NCI-H146 treated with DMSO at 0.1 percent for 48 hours (cell line): ENCODE data around the gene MTCL1.

Source experiments
- DNase-seq: peaks from one replicate; lab custom pipeline; 2025; ENCODE audit not compliant: unreplicated experiment; lab: John Stamatoyannopoulos, UW

MTCL1 gene

GRCh38 chr18:8705238-8705960 lies at the start of gene MTCL1:
MTCL1 (plus strand) TSS chr18:8705556; CDS start chr18:8705661, 105 bp downstream.
- DNase-seq: peak; percentile 74

DNA sequence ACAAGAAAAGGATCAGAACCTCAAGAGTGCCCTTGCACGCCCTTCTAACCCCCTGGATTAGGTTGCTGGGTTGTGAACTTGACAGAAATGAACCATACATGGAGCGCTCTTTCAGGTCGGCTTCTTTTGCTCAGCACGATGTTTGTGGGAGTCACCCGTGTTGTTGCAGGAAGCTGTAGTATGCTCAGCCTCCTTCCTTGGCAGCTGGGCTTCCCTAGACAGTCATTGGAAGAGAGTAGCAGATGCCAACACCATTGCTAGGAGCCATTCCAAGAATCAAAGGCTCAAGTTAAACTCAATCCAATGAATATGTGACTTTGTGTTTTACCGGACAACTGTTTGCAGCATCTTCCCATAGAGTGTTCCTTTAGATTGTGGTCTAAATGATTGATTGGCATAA lies 49.1 kb upstream of the MTCL1 start:
- no peak for DNase-seq

DNA sequence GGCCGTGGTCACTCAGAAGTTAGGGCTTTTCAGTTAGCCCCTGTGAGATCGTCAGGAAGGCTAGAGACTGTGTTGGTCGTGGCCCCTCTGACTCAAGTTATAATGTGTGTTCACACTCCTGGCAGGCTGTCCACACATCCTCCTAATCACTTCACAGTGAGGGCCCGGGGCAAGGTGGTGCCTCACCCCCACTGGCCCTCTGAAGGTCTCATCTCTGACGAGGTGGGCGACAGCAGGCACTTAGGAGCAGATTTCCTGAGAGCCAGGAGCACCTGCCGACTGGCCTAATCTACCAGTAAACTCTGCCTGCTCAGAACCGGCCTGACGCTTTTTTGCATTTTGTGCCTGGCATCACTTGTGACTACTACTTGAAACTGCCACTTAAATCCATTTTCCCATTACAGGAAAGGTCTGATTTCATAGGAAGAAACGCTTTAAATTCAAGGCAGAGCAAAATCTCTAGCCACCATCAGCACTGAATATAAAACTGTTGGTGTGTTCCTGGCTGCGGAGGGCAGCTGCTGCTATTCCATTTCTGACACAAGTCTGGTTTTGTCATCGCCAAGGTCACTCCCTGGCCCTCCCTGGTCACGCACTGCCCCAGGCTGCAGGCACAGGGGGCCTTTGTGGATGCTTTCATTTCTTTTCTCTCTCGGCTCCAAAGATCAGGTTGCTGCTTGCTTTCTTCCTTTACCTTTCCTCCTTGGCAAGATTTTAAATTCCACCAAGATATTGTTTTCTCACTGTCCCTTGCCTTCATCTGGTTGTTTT lies 48.1 kb upstream of the MTCL1 start:
- DNase-seq: no peak

DNA sequence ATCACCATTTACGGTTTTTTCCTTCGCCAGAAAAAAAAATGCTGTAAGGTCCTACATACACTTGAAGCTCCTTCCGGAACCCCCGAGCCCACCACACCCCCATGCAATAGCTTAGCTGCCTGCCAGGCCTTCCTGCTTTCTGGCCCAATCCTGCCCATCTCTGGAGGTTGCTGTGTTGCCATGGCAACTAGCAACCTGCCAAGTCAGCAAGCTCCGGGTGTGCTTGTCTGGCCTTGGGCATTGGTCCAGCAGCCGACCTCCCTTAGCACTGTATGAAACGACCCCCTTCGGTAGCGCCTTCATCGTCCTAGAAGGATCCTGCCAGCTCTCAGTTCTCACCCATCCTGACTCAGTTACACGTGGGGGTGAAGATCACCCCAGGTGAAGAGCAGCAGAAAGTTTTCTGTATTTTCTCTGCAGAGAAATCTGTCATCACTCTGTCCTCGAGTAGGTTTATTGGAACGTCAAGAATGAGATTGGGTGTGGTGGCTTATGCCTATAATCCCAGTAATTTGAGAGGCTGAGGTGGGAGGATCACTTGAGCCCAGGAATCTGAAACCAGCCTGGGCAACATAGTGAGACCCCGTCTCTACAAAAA lies 47.4 kb upstream of the MTCL1 start:
- no peak for DNase-seq

- DNase-seq: no peak
Observed at GRCh38 chr18:8658858-8659485, 46.4 kb upstream of the MTCL1 start.

DNA sequence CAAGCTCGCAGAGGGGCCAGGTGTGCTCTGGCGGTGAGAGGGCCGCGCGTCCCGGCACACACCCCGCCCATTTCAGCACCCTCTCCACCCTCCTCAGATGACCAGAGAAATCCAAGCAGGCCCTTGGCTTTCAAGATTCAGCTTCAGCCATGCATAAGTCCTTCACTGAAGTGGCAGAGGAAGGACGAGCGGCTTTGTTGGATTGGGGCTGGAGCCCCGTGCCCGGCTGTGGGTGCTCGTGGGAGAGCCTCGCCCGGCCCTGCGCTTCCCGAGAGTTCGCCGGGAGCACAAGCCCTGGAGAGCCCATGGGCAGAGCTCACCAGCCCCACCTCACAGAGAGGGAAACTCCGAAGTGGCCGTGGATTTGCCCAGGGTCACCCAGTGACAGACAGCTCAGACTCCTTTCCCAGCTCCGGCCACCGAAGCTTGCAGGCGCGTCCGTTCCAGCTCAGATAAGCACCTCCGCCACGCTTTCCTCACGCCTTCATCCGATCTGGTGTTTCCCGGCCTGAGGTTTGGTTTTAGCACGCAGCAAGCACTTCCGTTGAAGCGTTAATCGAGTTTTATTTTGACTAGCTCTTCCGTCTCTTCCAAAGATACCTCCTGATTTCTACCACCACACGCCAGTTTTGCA lies 45.6 kb upstream of the MTCL1 start:
- no peak for DNase-seq

- DNase-seq: no peak
Observed at GRCh38 chr18:8660316-8660715, 45.0 kb upstream of the MTCL1 start.

DNA sequence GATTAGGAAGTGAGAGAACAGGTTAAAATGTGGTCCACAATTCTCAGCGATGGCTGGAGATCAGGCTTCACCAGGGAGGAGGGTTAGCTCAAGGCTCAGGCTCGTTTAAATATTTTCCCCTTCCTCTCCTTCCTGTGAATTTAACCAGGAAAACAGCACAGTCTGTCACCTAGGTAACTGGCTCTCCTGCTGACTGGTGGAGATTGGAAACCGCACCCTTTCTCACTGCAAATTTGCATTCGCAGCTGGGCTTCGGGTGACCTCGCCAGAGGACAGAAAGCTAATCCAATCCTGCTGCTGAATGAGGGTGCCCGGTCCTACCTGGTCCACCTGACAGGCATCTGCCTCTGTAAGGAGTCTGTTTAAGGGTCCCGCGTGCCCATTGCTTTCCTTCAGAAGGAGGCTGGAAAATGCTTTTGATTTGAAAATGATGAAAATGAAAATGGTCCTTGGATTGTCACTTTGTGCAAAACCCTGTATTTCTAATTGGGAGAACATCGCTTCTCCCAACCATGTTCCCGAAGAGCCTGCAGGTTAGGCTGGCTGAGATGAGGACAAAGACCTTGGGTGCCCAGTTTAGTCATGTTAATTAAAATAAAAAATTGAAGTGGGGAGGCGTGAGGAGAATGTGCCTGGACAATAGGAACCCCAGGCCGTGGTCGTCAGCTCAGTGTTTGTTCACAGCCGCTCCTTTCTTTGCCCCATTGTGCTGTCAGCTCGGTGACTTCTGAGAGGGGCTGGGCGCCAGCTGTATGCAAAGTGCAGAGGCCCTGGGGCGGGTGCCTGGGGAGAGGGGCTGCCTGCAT lies 43.4 kb upstream of the MTCL1 start:
- peak; percentile 100 for DNase-seq

DNA sequence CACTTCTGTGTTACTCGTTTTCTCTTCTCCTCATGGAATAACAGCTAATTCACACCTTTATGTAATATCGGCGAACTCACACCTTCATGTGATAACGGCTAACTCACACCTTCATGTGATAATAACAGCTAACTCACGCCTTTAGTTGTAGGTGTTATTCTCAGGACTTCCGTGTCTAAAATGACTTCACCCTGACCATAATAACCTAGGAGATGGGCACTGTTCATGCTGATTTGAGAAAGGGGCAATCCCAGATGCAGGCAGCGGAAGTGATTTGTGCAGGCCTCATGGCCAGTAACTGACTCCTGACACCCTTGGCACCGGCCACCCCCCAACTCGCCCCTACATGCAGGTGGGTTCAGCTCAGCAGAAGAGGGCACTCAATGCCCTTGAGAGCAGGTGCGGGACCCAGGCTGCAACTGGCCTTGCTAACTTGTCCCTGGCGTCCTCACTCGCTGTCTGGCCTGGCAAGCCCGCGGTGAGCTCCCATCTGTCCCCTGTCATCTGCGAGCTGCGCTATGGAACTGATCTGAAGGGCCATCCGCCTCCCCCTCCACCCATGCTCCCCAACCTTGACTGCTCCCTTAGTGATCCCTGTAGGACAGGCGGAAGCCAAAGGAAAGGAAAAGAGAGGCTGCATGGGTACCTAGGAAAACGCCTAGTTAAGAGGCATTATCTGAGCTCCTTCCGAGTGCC lies 42.6 kb upstream of the MTCL1 start:
- no peak for DNase-seq

GRCh38 chr18:8667846-8668245 lies 37.5 kb upstream of the MTCL1 start:
- DNase-seq: no peak

- DNase-seq: no peak
Observed at GRCh38 chr18:8668381-8668780, 37.0 kb upstream of the MTCL1 start.

DNA sequence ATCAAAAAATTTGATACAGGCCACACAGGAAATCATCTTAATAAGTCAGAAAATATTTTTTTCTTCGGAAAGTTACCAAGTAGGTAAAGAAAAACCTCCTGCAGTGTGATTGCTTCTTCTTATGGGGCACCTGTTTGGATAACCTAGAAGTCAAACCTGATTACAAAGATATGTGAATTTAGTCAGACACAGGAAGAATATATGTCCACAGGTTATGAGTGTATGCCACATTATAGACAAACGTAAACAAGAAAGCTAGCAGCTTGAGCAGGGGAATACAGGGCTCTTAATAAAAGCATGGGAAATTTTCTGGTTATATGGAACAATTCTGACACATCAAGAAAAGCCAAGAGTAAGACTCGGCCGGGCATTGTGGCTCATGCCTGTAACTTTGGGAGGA lies 35.8 kb upstream of the MTCL1 start:
- no peak for DNase-seq

DNA sequence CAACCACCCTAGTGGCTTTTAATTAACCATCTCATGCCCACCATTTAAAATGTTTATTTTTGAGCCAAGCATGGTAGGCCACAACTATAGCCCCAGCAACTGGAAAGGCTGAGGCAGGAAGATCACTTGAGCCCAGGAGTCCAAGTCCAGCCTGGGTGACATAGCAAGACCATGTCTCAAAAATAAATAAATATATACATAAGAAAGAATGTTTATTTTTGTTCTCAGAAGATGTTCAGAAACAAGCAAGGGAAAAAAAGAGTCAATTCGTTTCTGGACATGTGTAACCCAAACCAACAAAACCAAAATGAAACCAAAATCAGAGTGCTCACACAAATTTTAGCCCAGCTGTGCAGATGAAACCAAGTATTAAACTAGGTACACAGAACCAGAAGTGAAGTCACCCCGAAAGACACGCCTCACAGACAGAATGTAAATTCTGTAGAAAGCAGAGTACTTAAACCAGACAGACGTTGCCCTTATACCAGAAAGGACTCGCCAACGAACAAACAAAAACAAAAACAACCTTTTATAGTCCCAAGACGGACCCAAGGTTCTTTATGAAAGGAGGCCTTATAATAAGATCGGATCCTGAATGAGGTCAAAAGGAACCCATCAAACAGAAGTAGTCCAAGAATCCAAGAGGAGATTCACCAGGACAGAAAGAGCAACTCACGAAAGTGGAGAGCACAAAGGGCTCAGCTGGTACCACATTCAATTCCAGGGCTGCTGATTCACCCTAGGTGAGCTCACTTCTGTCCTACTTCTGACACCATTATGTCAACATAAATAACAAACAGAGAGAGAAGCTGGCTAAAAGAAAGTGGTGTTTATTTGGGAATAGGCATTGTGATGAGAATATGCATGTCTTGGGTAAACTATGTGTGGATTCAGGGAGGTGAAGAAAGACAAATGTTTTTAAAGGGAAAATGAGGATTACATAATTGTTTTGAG lies 31.8 kb upstream of the MTCL1 start:
- no peak for DNase-seq

DNA sequence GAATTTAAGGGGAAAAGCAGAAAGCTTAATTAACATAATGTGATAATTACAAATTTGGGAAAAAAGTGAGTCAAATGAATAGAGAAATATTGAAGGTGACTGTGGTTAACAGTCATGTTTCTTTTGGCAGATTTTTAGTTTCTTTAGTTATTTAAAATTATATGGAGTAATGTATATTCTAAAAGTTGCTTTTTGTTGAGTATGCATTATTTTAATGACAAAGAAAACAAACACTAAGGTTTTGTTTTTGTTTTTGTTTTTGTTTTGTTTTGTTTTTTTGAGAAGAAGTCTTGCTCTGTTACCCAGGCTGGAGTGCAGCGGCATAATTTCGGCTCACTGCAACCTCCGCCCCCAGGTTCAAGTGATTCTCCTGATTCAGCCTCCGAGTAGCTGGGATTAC lies 30.3 kb upstream of the MTCL1 start:
- no peak for DNase-seq

- DNase-seq: no peak
Observed at GRCh38 chr18:8681196-8681595, 24.2 kb upstream of the MTCL1 start.

DNA sequence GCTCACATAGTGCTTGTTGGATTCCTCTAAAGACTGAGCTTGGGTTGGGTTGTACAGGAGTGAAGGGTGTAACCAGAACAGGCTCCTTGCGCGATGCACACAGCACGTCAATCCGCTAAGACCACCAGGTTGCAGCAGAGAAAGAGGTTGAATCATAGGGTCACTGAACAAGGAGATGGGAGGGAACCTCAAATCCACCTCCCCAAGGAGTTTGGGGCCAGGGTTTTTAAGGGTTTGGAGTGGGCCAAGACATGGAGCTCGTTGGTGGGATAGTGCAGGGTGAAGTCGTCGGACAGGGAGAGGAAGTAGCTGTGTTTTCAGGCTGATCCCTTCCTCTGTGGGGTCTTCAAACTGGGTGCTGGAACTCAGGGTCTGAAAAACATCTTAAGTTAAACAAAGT lies 20.8 kb upstream of the MTCL1 start:
- DNase-seq: no peak

DNA sequence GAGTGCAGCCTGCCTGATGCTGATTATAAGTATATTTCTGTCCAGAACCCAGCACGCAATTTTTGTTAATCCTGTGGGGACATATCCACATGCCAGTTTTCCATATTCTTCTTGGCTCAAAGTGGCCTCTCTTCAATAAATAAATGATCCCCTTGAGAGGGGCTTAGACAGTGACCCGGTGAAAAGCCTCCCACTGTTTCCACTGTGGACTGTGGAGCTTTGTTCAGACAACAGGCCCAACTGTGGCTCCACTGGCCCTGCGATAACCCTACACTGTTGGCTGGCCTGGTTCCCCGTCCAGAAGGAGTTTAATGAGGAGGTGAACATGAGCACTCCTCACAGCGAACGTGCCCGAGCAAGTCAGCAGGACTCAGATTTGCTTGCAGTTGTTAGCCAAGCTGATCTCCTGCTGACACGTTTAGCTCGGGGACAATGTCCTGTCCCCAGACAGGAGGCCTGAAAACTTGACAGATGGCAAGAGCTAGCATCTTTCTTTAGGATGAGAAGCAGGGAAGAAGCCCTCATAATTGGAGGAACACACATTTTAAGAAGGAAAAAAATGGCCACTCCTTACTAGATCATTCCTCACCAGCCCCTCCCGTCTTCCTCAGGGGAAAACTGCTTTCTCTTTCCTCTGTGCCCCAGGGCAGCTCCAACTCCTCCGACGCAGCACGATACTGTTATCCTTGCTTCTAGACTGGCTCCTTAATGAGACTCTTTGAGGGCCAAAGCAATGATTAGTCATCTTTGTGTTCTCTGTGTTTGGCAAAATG lies 20.0 kb upstream of the MTCL1 start:
- peak; percentile 90 for DNase-seq

DNA sequence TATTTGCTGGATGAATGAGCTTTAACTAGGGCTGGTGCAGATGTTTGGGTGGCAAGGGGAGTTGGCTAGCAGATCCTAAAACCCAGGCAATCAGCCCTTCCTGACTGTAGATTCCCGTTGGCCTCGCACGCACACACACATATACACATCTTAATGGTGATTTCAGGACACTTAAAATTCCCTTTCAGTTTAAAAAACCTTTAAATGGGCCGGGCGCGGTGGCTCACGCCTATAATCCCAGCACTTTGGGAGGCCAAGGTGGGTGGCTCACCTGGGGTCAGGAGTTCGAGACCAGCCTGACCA lies 19.5 kb upstream of the MTCL1 start:
- no peak for DNase-seq
